ENCODE data around the gene RNF212. TPM values are rescaled to one million over a fixed set of nuclear protein-coding genes. Genes with fewer than 3 reads are reported as not detected.

RNF212 gene
- total RNA-seq, 1 experiment from 2014 or later: not detected

GRCh38 chr4:1053080-1053661 is 60.2 kb downstream of the RNF212 start:
- H3K4me3 ChIP-seq (ENCODE audit: low read depth, low read length): no peak overlapping the region
- no TSS peak for BruUV-seq (replicated peaks)
- intact Hi-C loops (cut with micrococcal nuclease; ENCODE audit: unreplicated experiment): no loop called here
- H3K9me3 Mint-ChIP-seq (ENCODE audit: unreplicated experiment): no peaks in the 10 kb centered on the region
- no peak overlapping the region for H3K27ac Mint-ChIP-seq (ENCODE audit: unreplicated experiment)
- peaks cover 9% of the 10 kb centered on the region for H3K27me3 Mint-ChIP-seq (ENCODE audit: insufficient read depth, unreplicated experiment)
- H3K9me3 ChIP-seq: no peaks in the 10 kb centered on the region
- ChIA-PET CTCF (interaction anchor here (0.6 kb wide), 1 partner anchor 57 kb away, joined by 5 read pairs; no protein-coding TSS in a partner anchor), POLR2A (no interaction called here)
- H3K27me3 ChIP-seq (replicated peaks; ENCODE audit: control insufficient read depth, insufficient read depth, low read length): no peaks in the 10 kb centered on the region
- DNase-seq: no peak
- H3K36me3 ChIP-seq (ENCODE audit: control insufficient read depth, insufficient read depth, low read length): no peaks in the 10 kb centered on the region
- H3K4me3 Mint-ChIP-seq (ENCODE audit: unreplicated experiment): no peak overlapping the region
- H3K4me1 Mint-ChIP-seq (ENCODE audit: low read depth, unreplicated experiment): no peaks in the 10 kb centered on the region
- no peaks in the 10 kb centered on the region for H3K36me3 Mint-ChIP-seq (ENCODE audit: insufficient read depth, unreplicated experiment)
- no peak for TF ChIP-seq CTCF (IDR thresholded peaks at IDR 0.05; ENCODE audit: insufficient read depth in 1 of 2, low read depth in 1 of 2, low read length in 1 of 2, severe bottlenecking in 1 of 2, unreplicated experiment in 1 of 2)
- no peaks in the 10 kb centered on the region for H3K4me1 ChIP-seq

GRCh38 chr4:1052231-1052671 is 61.1 kb downstream of the RNF212 start:
- ChIA-PET POLR2A (no interaction called here), CTCF (no interaction called here)
- TF ChIP-seq CTCF (IDR thresholded peaks at IDR 0.05; ENCODE audit: insufficient read depth in 1 of 2, low read depth in 1 of 2, low read length in 1 of 2, severe bottlenecking in 1 of 2, unreplicated experiment in 1 of 2): no peak
- Histone ChIP-seq H3K4me1 (no peaks in the 10 kb centered on the region), H3K9me3 (no peaks in the 10 kb centered on the region), H3K27me3 (replicated peaks; ENCODE audit: control insufficient read depth, insufficient read depth, low read length) (no peaks in the 10 kb centered on the region), H3K36me3 (ENCODE audit: control insufficient read depth, insufficient read depth, low read length) (no peaks in the 10 kb centered on the region), H3K4me3 (ENCODE audit: low read depth, low read length) (no peak overlapping the region)
- Mint-ChIP-seq H3K27ac (ENCODE audit: unreplicated experiment) (no peak overlapping the region), H3K27me3 (ENCODE audit: insufficient read depth, unreplicated experiment) (peaks cover 9% of the 10 kb centered on the region), H3K4me3 (ENCODE audit: unreplicated experiment) (no peak overlapping the region), H3K4me1 (ENCODE audit: low read depth, unreplicated experiment) (no peaks in the 10 kb centered on the region), H3K36me3 (ENCODE audit: insufficient read depth, unreplicated experiment) (no peaks in the 10 kb centered on the region), H3K9me3 (ENCODE audit: unreplicated experiment) (no peaks in the 10 kb centered on the region)
- no peak for DNase-seq
- intact Hi-C loops (cut with micrococcal nuclease; ENCODE audit: unreplicated experiment): no loop called here
- BruUV-seq (replicated peaks): no TSS peak

- intact Hi-C loops (cut with micrococcal nuclease; ENCODE audit: unreplicated experiment): no loop called here
- CTCF ChIA-PET: interaction anchor here (0.7 to 1.2 kb wide), 2 partner anchors 10 to 13 kb away, joined by 3 read pairs; no protein-coding TSS in a partner anchor
- no peaks in the 10 kb centered on the region for H3K36me3 ChIP-seq (ENCODE audit: control insufficient read depth, insufficient read depth, low read length)
- H3K4me3 ChIP-seq (ENCODE audit: low read depth, low read length): no peak overlapping the region
- H3K4me1 ChIP-seq: peaks cover 4% of the 10 kb centered on the region; the same call in 1 of the 2 replicates
- H3K27me3 ChIP-seq (replicated peaks; ENCODE audit: control insufficient read depth, insufficient read depth, low read length): no peaks in the 10 kb centered on the region
- H3K9me3 ChIP-seq: no peaks in the 10 kb centered on the region
- Mint-ChIP-seq H3K4me3 (ENCODE audit: unreplicated experiment) (no peak overlapping the region), H3K27me3 (ENCODE audit: insufficient read depth, unreplicated experiment) (peaks cover 9% of the 10 kb centered on the region), H3K27ac (ENCODE audit: unreplicated experiment) (no peak overlapping the region), H3K4me1 (ENCODE audit: low read depth, unreplicated experiment) (no peaks in the 10 kb centered on the region), H3K9me3 (ENCODE audit: unreplicated experiment) (no peaks in the 10 kb centered on the region), H3K36me3 (ENCODE audit: insufficient read depth, unreplicated experiment) (no peaks in the 10 kb centered on the region)
- TF ChIP-seq CTCF (IDR thresholded peaks at IDR 0.05; ENCODE audit: insufficient read depth in 1 of 2, low read depth in 1 of 2, low read length in 1 of 2, severe bottlenecking in 1 of 2, unreplicated experiment in 1 of 2): no peak
- BruUV-seq (replicated peaks): no TSS peak
- POLR2A ChIA-PET: no interaction called here
- DNase-seq: no peak
Measured at GRCh38 chr4:1051472-1051871, 61.9 kb downstream of the RNF212 start.
